Kidney epithelial cell (primary cell): ENCODE measurements around the gene HMX3. TPM values are rescaled to one million over a fixed set of nuclear protein-coding genes. Genes with fewer than 3 reads are reported as not detected.

ENCODE experiments used
- DNase-seq: peaks from one replicate; pipeline ENCODE4 v3.0.0-alpha.2; 2010; ENCODE audit warnings: low read depth
- H3K27me3 ChIP-seq: 2 replicates; pipeline ENCODE4 v1.6.0; 2011; ENCODE audit warnings: low read length; ENCODE audit not compliant: control insufficient read depth, insufficient read depth
- H3K36me3 ChIP-seq: 2 replicates; pipeline ENCODE4 v1.5.1; 2011; ENCODE audit warnings: low read length; ENCODE audit not compliant: control insufficient read depth, insufficient read depth
- H3K4me3 ChIP-seq: 2 replicates; pipeline ENCODE4 v1.5.1; 2011; ENCODE audit warnings: low read depth, mild to moderate bottlenecking, control low read depth, low read length
- total RNA-seq: library from RNA; depleted of rRNA; stranded (reverse); fragments of >200 nt; gene quantifications from 2 replicates; pipeline ENCODE4 v1.2.3, GENCODE V29; 2015
- TF ChIP-seq, protein P1 (sequence below): IDR thresholded peaks from 2 replicates; pipeline ENCODE4 v1.5.1; 2011; ENCODE audit warnings: mild to moderate bottlenecking, moderate library complexity, low read length, control low read depth, inconsistent platforms; ENCODE audit not compliant: insufficient read depth, poor library complexity, severe bottlenecking

Gene HMX3
- total RNA-seq, 1 donor from 2014 or later = 0.08 TPM

DNA sequence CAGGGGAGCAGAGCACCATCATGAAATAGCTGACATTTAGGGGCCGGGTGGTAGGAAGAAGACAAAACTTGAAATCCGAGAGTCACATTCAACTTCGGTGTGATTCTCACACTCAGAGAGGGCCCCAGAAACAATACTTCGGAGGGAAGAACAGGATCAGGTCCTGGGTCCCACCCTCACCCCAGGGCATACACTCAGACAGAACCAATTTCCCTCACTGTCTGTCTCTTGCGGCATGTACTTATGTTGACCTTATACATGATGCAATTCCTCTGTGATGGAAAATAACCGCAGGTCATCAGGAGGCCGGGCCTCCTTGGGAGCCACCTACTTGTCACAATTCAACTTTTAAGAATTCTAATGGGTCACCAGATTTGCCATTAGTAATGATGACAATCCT is 26.3 kb upstream of the HMX3 start:
- no peak overlapping the region for H3K4me3 ChIP-seq
- TF ChIP-seq, protein P1, sequence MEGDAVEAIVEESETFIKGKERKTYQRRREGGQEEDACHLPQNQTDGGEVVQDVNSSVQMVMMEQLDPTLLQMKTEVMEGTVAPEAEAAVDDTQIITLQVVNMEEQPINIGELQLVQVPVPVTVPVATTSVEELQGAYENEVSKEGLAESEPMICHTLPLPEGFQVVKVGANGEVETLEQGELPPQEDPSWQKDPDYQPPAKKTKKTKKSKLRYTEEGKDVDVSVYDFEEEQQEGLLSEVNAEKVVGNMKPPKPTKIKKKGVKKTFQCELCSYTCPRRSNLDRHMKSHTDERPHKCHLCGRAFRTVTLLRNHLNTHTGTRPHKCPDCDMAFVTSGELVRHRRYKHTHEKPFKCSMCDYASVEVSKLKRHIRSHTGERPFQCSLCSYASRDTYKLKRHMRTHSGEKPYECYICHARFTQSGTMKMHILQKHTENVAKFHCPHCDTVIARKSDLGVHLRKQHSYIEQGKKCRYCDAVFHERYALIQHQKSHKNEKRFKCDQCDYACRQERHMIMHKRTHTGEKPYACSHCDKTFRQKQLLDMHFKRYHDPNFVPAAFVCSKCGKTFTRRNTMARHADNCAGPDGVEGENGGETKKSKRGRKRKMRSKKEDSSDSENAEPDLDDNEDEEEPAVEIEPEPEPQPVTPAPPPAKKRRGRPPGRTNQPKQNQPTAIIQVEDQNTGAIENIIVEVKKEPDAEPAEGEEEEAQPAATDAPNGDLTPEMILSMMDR = no peak
- H3K27me3 ChIP-seq = peaks cover 3% of the 10 kb centered on the region
- DNase-seq = no peak
- H3K36me3 ChIP-seq = no peaks in the 10 kb centered on the region

DNA sequence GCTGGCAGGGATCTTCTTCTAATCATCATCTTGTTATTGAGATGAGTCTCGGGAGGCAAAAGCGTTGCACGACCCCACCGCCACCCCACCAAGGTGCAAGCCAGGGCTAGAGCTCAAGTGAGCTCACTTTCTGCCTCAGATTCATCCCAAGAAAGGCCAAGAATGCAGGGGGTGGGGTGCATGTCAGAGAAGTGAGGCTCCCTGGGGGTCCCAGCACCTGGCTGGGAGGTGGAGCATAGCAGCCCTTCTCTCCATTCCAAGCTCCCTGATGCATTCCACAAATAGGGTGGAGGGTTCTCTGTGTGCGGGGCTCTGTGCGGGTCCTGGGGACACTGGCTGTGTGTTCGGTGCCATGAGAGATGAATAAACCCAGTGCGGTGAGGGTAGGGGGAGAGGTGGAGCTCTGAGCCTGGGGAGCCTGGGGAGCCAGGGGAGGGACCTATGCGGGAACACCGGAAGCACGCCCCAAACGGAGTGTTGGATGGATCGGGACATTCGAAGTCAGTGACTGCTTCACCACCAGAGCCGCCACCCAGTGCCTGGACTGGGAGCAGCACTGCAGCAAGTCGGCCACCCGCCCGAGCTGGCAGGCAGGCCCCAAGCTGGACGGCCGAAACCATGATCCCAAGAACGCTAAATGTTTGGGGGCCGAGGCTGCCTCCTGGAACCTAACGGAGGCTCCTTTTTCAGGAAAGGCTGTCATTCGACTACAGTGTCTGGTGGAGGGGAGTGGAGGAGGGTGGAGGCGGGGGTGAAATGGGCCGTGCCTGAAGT is 17.9 kb upstream of the HMX3 start:
- TF ChIP-seq, protein P1 = no peak
- peaks cover 22% of the 10 kb centered on the region for H3K27me3 ChIP-seq
- no peak overlapping the region for H3K4me3 ChIP-seq

DNA sequence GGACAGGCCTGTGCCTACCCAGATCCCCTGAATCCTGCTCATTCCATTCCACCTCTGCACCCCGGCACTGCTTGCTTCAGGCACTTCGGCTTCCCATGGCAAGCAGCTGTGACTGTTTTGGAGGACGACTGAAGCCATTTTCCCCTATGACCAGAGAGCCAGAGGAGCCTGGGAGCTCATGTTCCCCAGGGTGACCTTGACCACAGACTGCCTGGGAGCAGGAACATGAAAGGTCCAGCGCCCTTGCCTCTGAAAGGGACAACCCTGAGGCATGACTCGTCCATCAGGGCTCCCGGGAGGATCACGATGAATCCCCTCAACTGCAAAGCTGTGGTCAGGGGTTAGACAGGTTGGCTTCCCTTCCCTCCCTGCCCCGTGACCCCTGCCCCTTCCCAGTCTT is 16.7 kb upstream of the HMX3 start:
- Histone ChIP-seq H3K27me3 (peaks cover 22% of the 10 kb centered on the region), H3K4me3 (no peak overlapping the region), H3K36me3 (no peaks in the 10 kb centered on the region)
- DNase-seq = no peak
- TF ChIP-seq, protein P1 = no peak

More for the DNA sequence above, 17.9 kb upstream of the HMX3 start:
- DNase-seq = no peak
- H3K36me3 ChIP-seq = no peaks in the 10 kb centered on the region

DNA sequence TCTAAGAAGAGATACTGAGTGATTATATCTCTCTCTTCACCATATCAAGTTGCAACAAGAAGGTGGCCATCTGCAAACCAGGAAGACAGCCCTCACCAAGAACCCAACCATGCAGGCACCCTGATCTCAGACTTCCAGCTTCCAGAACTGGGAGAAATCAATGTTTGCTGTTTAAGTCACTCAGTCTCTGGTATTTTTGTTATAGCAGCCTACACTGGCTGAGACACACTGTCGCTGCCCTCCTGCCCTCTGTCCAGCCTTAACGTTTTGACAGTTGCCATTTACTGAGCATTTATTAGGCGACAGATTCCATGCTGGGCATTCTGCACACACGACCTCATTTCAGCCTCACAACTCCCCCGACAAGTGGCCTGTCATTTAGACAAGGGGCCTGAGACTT is 9.5 kb upstream of the HMX3 start:
- DNase-seq = no peak
- TF ChIP-seq, protein P1 = no peak
- no peaks in the 10 kb centered on the region for H3K36me3 ChIP-seq
- peaks cover 16% of the 10 kb centered on the region for H3K27me3 ChIP-seq
- H3K4me3 ChIP-seq = no peak overlapping the region

DNA sequence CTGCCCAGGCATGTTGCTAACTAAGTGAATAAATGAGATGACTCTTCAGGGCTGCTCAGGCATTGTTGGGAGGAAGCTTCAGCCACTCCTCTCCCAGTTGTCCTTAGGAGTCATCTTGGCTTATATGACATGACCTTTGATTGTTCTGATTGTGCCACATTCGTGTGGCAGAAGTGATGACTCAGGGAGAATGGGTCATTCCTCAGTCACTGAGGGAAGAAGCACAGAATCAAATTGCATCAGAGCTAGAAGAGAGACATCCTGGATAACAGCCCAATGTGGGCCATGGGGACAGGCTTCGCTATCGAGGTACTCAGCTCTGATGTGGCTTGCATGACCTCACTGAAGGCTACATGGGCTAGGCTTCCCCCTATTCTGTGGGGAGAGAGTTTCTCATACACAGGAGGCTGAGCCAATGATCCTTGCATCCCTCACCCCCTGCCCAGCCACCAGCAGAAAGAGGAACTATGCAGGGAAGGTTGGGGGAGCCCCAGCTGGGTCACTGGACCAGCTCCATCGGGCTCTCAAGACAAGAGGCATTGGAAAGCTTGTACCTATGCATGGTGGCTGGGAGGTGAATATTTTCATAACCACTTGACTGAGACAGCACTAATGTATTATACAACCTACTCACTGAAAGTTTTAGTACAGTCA is 6.0 kb upstream of the HMX3 start:
- Histone ChIP-seq H3K36me3 (no peaks in the 10 kb centered on the region), H3K4me3 (no peak overlapping the region), H3K27me3 (peaks cover 50% of the 10 kb centered on the region)
- DNase-seq = no peak
- TF ChIP-seq, protein P1 = no peak
